ENCODE results near the gene HTT.

- no peak for TF ChIP-seq CTCF (IDR thresholded peaks at IDR 0.05 in 2 of 3, conservative IDR thresholded peaks at IDR 0.05 in 1 of 3; ENCODE audit: insufficient read depth in 2 of 3, low read depth in 1 of 3, low read length in 3 of 3)
- TF ChIP-seq ZZZ3 (IDR thresholded peaks at IDR 0.05), result no peak
- TF ChIP-seq E2F1 (CRISPR knock-in tag; IDR thresholded peaks at IDR 0.05), result no peak
- TF ChIP-seq ZFP36 (IDR thresholded peaks at IDR 0.05; ENCODE audit: low read depth, low read length, partially characterized antibody), result no peak
- no peak for TF ChIP-seq NFIC (IDR thresholded peaks at IDR 0.05)
- TF ChIP-seq E2F5 (CRISPR knock-in tag; IDR thresholded peaks at IDR 0.05), result no peak
- no peak for TF ChIP-seq ZNF408 (CRISPR knock-in tag; IDR thresholded peaks at IDR 0.05; ENCODE audit: low read depth)
Measured at GRCh38 chr4:3116955-3117354, 42.5 kb downstream of the HTT start.
